ENCODE measurements around the gene TTLL11. TPM values are rescaled to one million over a fixed set of nuclear protein-coding genes. Genes with fewer than 3 reads are reported as not detected.

TTLL11 gene
- total RNA-seq, 2 experiments from 2014 or later, result 3.3 to 6.9 TPM

DNA sequence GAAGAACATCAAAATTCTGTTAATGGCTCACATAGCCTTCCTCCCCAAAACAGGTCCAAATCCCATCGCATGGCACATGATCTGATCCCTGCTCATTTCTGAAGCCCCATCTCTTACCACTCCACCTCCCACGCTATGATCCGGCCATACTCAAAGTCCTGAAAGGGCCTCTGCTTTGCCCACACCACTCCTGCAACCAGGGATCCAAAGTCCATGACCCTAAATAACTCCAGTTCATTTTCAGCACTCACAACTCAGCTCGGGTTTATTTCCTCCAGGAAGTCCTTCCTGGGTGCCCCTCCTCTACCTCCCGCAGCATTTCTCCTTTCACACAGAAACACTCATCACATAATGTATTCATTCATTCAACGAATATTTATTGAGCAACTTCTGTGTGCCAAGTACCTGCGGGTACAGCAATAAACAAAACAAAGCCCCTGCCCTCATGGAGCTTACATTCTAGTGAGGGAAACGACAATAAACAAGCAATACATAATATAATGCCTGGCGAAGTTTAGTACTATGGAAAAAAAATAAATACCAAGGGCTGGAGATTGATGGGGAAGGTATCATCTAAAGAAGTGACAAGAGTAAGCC lies 2.7 kb downstream of the TTLL11 start:
- Histone ChIP-seq H3K9me3 (ENCODE audit: low read length) (no peaks in the 10 kb centered on the region), H3K36me3 (ENCODE audit: insufficient read depth, low read length) (no peaks in the 10 kb centered on the region; the same call in 1 of the 2 replicates), H4K20me1 (ENCODE audit: insufficient read depth, low read length) (no peaks in the 10 kb centered on the region), H3K4me2 (ENCODE audit: low read length) (no peak overlapping the region), H3K27ac (ENCODE audit: low read depth, low read length, poor library complexity, severe bottlenecking) (no peak overlapping the region), H3K4me3 (ENCODE audit: low read depth, low read length, poor library complexity, severe bottlenecking) (no peak overlapping the region), H3K9me2 (ENCODE audit: insufficient read depth, low read length) (no peaks in the 10 kb centered on the region), H2AFZ (ENCODE audit: low read length) (no peak overlapping the region), H3K4me1 (ENCODE audit: insufficient read depth, low read length, poor library complexity, severe bottlenecking) (peaks cover 14% of the 10 kb centered on the region), H3K79me2 (ENCODE audit: insufficient read depth, low read depth, low read length) (no peaks in the 10 kb centered on the region)
- no peak for TF ChIP-seq EZH2phosphoT487 (IDR thresholded peaks at IDR 0.05; ENCODE audit: borderline replicate concordance, low read depth, low read length)
- TF ChIP-seq, protein P1, sequence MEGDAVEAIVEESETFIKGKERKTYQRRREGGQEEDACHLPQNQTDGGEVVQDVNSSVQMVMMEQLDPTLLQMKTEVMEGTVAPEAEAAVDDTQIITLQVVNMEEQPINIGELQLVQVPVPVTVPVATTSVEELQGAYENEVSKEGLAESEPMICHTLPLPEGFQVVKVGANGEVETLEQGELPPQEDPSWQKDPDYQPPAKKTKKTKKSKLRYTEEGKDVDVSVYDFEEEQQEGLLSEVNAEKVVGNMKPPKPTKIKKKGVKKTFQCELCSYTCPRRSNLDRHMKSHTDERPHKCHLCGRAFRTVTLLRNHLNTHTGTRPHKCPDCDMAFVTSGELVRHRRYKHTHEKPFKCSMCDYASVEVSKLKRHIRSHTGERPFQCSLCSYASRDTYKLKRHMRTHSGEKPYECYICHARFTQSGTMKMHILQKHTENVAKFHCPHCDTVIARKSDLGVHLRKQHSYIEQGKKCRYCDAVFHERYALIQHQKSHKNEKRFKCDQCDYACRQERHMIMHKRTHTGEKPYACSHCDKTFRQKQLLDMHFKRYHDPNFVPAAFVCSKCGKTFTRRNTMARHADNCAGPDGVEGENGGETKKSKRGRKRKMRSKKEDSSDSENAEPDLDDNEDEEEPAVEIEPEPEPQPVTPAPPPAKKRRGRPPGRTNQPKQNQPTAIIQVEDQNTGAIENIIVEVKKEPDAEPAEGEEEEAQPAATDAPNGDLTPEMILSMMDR (conservative IDR thresholded peaks at IDR 0.05; ENCODE audit: low read length), result no peak
- POLR2A ChIA-PET, result interaction anchor here (0.5 kb wide), 1 partner anchor 215 kb away, joined by 3 read pairs; no protein-coding TSS in a partner anchor
- intact Hi-C loops (cut with micrococcal nuclease; ENCODE audit: unreplicated experiment), result no loop called here
- CTCF ChIA-PET (ENCODE audit: unreplicated experiment), result interaction anchor here (0.8 kb wide), 1 partner anchor 403 kb away, joined by 4 read pairs; no protein-coding TSS in a partner anchor
- no TSS peak for BruUV-seq (replicated peaks)
- DNase-seq (ENCODE audit: low spot score), result no peak

DNA sequence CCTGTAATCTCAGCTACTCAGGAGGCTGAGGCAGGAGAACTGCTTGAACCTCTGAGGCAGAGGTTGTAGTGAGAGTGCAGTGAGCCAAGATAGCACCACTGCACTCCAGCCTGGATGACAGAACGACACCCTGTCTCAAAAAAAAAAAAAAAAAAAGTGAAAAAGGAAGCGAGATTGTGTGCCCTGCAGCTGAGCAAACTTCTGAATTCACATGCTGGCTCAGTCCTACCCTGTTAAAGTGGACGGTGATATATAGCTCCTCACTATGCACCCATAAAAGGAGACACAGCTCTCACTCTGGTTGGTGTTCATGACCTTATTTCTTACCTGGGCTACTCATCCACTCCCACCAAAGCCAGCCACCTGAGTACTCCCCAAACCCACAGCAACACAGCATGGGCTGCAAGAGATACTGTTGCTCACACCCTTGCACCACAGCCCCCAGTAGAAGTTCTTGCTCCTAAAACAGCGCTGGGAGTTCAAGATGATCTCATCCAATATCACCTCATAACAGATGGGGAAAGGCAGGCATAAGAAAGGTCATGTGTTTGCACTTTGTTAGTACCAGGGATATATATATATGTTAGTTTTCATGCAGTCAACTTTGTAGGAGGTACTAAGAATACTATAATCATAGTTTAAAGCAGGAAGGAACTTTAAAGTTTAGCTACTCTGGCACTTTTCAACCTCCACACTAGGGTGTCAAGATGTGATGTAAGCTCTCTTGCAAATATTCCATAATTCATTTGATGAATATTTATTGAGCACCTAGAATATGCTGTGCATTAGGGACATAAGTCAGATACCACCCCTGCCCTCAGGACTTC lies 4.0 kb downstream of the TTLL11 start:
- intact Hi-C loops (cut with micrococcal nuclease; ENCODE audit: unreplicated experiment), result no loop called here
- Histone ChIP-seq H3K79me2 (ENCODE audit: insufficient read depth, low read depth, low read length) (no peaks in the 10 kb centered on the region), H3K36me3 (ENCODE audit: insufficient read depth, low read length) (no peaks in the 10 kb centered on the region; the same call in 1 of the 2 replicates), H3K27ac (ENCODE audit: low read depth, low read length, poor library complexity, severe bottlenecking) (no peak overlapping the region), H3K4me2 (ENCODE audit: low read length) (no peak overlapping the region), H3K9me3 (ENCODE audit: low read length) (no peaks in the 10 kb centered on the region), H4K20me1 (ENCODE audit: insufficient read depth, low read length) (no peaks in the 10 kb centered on the region), H3K9me2 (ENCODE audit: insufficient read depth, low read length) (no peaks in the 10 kb centered on the region), H3K4me1 (ENCODE audit: insufficient read depth, low read length, poor library complexity, severe bottlenecking) (peaks cover 14% of the 10 kb centered on the region), H2AFZ (ENCODE audit: low read length) (no peak overlapping the region), H3K4me3 (ENCODE audit: low read depth, low read length, poor library complexity, severe bottlenecking) (no peak overlapping the region)
- ChIA-PET CTCF (ENCODE audit: unreplicated experiment) (interaction anchor here (1.1 kb wide), 1 partner anchor 30 kb away, joined by 3 read pairs; no protein-coding TSS in a partner anchor), POLR2A (interaction anchor here (0.6 to 0.9 kb wide), 4 partner anchors 14 to 67 kb away, joined by 3 to 6 read pairs (median 4); no protein-coding TSS in a partner anchor)
- BruUV-seq (replicated peaks), result no TSS peak
- no peak for TF ChIP-seq EZH2phosphoT487 (IDR thresholded peaks at IDR 0.05; ENCODE audit: borderline replicate concordance, low read depth, low read length)
- TF ChIP-seq, protein P1 (conservative IDR thresholded peaks at IDR 0.05; ENCODE audit: low read length), result no peak
- DNase-seq (ENCODE audit: low spot score), result no peak
